ENCODE results near the gene MAGEF1. TPM values are rescaled to one million over a fixed set of nuclear protein-coding genes. Genes with fewer than 3 reads are reported as not detected.

MAGEF1 gene
- total and polyA plus RNA-seq, 8 donors, result 10.4 to 34.0 (median 16.7) TPM

- ATAC-seq, result no peak
- intact Hi-C loops (cut with DNase I), result no loop called here
- FAIRE-seq, result no peak
- H3K4me1 ChIP-seq, result peaks cover 3 to 17% (median 7%) of the 10 kb centered on the region in 3 donors
- H3K36me3 ChIP-seq, result no peaks in the 10 kb centered on the region
- H3K4me3 ChIP-seq, result no peak overlapping the region
- H3K27me3 ChIP-seq, result no peaks in the 10 kb centered on the region
- no peak overlapping the region for H3K27ac ChIP-seq
- no peaks in the 10 kb centered on the region for H3K9me3 ChIP-seq
- TF ChIP-seq, protein P1, sequence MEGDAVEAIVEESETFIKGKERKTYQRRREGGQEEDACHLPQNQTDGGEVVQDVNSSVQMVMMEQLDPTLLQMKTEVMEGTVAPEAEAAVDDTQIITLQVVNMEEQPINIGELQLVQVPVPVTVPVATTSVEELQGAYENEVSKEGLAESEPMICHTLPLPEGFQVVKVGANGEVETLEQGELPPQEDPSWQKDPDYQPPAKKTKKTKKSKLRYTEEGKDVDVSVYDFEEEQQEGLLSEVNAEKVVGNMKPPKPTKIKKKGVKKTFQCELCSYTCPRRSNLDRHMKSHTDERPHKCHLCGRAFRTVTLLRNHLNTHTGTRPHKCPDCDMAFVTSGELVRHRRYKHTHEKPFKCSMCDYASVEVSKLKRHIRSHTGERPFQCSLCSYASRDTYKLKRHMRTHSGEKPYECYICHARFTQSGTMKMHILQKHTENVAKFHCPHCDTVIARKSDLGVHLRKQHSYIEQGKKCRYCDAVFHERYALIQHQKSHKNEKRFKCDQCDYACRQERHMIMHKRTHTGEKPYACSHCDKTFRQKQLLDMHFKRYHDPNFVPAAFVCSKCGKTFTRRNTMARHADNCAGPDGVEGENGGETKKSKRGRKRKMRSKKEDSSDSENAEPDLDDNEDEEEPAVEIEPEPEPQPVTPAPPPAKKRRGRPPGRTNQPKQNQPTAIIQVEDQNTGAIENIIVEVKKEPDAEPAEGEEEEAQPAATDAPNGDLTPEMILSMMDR (IDR thresholded peaks at IDR 0.05), result no peak
- no peak for DNase-seq
- 51 to 53% methylated on average over 2 of the region's 2 CpGs for WGBS, 2 donors
These were observed 1.1 kb upstream of the MAGEF1 start for GRCh38 chr3:184713040-184713355.

DNA sequence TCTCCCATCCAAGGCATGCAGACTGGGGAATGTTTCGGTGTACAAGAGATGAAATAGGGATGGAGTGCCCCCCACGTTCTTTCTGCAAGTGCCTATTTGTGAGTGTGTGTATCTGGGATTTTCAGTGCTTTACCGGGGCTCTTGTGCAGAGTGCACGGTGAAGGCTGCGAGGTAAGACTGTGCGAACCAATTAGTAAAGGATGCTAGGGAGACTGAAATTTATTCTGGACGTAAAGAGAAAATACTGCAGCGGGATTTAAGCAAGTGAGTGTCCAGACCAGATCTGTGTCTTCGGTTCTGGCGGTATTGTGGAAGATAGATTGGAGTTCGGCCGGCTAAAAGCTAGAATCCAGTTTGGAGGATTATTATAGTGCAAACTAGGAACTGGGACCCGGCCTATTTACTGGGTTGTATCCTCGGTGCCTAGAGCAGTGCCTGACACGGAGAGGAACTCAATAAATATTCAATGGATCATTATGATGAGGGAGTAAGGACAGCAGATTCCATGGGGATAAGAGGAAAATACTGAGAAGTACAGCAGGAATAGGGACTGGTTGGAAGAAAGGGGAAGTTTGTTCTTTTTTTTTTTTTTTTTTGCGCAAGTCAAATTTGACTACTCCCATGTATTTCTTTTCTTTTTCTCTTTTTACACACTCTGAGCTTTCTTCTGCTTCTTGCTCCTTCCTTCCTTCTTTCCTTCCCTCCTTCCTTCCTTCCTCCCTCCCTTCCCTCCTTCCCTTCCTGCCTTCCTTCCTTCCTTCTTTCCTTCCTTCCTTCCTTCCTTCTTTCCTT, 580 bp upstream of the MAGEF1 start:
- peaks cover 3 to 17% (median 7%) of the 10 kb centered on the region in 3 donors for H3K4me1 ChIP-seq
- H3K4me3 ChIP-seq, result peak overlapping the region; percentile 68 to 80 (median 76)
- ATAC-seq (no peak), FAIRE-seq (no peak), DNase-seq (no peak)
- intact Hi-C loops (cut with DNase I), result no loop called here
- WGBS, 2 donors, result 4 to 7% methylated on average over 16 of the region's 16 CpGs
- no peaks in the 10 kb centered on the region for H3K9me3 ChIP-seq
- no peaks in the 10 kb centered on the region for H3K27me3 ChIP-seq
- TF ChIP-seq, protein P1 (IDR thresholded peaks at IDR 0.05), result no peak
- peak overlapping the region; percentile 87 to 92 (median 90) for H3K27ac ChIP-seq
- no peaks in the 10 kb centered on the region for H3K36me3 ChIP-seq

DNA sequence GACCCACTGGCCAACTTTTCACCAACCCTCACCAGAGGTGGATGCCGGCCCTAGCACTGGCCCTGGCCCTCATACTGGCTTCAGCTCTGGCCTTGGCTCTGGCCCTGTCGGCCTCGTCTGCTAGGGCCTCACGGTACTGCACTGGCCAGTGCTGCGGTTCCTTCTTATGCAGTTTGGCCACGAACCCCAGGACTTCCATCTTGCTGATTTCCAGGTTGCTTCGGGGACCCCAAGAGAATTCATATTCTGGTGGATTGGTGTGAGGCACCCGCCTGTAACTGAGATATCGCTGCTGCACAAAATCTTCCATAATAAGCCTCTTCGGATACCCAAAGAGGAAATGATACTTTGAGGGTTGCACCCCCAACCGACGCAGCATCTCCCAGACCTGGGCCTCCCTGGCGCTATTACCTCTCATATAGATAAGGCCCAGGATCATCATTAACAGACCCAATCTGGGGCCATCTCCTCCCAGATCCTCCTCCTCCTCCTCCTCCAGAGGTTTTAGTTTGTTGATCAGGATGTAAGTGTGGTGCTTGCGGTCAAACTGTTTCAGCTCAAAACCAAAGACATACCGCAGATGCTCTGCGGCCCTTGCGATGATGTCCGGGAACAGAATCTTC, 883 bp downstream of the MAGEF1 start:
- 4% methylated on average over 18 of the region's 18 CpGs for WGBS, 2 donors
- no peak for FAIRE-seq
- Histone ChIP-seq H3K9me3 (no peaks in the 10 kb centered on the region), H3K27ac (peak overlapping the region; percentile 87 to 92 (median 90)), H3K4me1 (peaks cover 3 to 17% (median 7%) of the 10 kb centered on the region in 3 donors), H3K36me3 (no peaks in the 10 kb centered on the region), H3K27me3 (no peaks in the 10 kb centered on the region), H3K4me3 (peak overlapping the region; percentile 68 to 80 (median 76))
- no peak for DNase-seq
- peak; percentile 14 to 48 (median 34) for ATAC-seq
- intact Hi-C loops (cut with DNase I), result no loop called here
- TF ChIP-seq, protein P1 (IDR thresholded peaks at IDR 0.05), result no peak

GRCh38 chr3:184703657-184704056, 8.2 kb downstream of the MAGEF1 start:
- 91 to 93% methylated on average over 1 of the region's 1 CpG for WGBS, 2 donors
- intact Hi-C loops (cut with DNase I), result no loop called here
- DNase-seq (no peak), FAIRE-seq (no peak), ATAC-seq (no peak)
- Histone ChIP-seq H3K27ac (no peak overlapping the region), H3K9me3 (no peaks in the 10 kb centered on the region), H3K36me3 (no peaks in the 10 kb centered on the region), H3K4me3 (no peak overlapping the region), H3K27me3 (no peaks in the 10 kb centered on the region), H3K4me1 (no peaks in the 10 kb centered on the region)
- TF ChIP-seq, protein P1 (IDR thresholded peaks at IDR 0.05), result no peak

DNA sequence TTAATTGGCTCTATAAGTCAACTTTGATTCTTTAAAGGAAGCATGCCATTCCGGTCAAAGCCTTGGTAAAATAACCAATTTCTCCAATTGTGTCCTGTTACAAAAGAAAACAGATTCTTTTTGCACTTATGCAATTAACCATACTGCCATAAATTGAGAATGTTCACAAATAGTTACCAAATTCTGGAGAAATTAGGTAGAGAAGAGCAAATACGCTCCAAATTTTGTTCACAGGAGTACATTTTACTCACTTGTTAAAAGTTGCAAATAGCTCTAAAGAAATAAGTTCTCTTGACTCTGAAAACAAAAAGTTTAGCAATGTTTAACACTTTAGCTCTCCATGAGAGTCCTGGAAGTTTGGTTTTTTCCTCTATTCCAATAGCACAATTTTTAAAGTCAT, 11.1 kb downstream of the MAGEF1 start:
- no peaks in the 10 kb centered on the region for H3K4me1 ChIP-seq
- ATAC-seq (no peak), FAIRE-seq (no peak), DNase-seq (no peak)
- WGBS, 2 donors, result 96 to 97% methylated on average over 2 of the region's 2 CpGs
- no peaks in the 10 kb centered on the region for H3K36me3 ChIP-seq
- H3K27ac ChIP-seq, result no peak overlapping the region
- H3K4me3 ChIP-seq, result no peak overlapping the region
- no peaks in the 10 kb centered on the region for H3K9me3 ChIP-seq
- intact Hi-C loops (cut with DNase I), result no loop called here
- H3K27me3 ChIP-seq, result no peaks in the 10 kb centered on the region
- TF ChIP-seq, protein P1 (IDR thresholded peaks at IDR 0.05), result no peak

Data from pancreas (tissue), 10 donors.